ENCODE results near the gene KRTAP4-9. TPM values are rescaled to one million over a fixed set of nuclear protein-coding genes. Genes with fewer than 3 reads are reported as not detected.
"Not testable (repeated sequence)": the region's sequence is repeated elsewhere in the genome, so short reads cannot be mapped to it uniquely, and the experiment has no call there.

Gene KRTAP4-9
- total RNA-seq, 1 donor from 2014 or later = not detected

DNA sequence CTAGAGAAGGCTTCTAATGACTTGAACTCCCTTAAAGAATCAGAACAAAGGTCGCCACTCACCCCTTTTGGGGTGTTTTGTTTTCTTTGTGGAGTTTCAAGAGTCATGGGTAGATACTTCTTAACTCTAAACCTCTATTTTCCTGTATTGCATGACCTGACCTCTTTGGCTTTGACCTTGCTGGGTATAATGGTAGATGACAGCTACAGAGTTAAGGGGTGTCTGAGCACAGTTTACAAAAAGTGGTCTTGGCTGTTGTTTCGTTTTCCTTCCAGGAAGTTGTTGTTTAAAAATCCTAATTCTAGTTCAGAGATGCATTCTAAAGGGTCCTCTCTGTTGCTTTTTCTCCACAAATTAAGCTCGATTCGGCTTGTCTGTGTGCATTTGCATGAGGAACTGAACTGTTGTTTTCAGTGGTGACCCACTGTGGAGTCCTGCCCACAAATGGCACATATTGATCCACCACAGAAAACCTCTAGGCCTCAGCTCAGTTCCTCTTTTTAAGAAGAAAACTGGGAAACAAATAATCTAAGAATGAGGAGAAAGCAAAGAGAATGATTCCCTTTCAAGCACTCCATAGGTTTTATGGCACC, 16.3 kb upstream of the KRTAP4-9 start:
- H3K27ac ChIP-seq (ENCODE audit: low read depth, low read length); H3K9me3 ChIP-seq (ENCODE audit: control insufficient read depth in 3 of 3, low read length in 3 of 3); H3K36me3 ChIP-seq (ENCODE audit: control insufficient read depth in 3 of 3, insufficient read depth in 3 of 3, low read length in 3 of 3); H3K9ac ChIP-seq (ENCODE audit: low read depth in 1 of 3, low read length in 3 of 3); H3K4me1 ChIP-seq (ENCODE audit: control insufficient read depth in 3 of 3, insufficient read depth in 3 of 3, low read length in 3 of 3); H3K27me3 ChIP-seq (ENCODE audit: control insufficient read depth in 3 of 3, insufficient read depth in 3 of 3, low read length in 3 of 3); H3K4me3 ChIP-seq (ENCODE audit: low read length in 3 of 3): not testable (repeated sequence)

DNA sequence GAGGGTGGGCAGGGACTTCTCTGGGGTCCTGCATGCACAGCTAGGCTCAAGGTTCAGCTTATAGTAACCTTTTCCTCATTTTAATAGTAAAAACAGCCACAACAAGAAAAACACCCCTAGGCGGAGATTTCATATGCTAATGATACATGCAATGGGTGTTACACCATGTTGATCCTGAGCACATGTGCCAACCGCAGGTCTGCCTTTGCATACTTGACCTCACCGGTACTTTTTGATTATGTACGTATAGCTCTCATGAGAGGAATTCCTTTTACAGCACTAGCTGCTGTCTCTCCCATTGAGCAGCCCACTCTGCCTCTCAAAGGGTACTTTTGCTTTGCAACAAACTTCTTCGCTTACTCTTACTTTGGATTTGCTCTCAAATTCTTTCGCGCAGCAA, 9.1 kb upstream of the KRTAP4-9 start:
- H3K27ac ChIP-seq (ENCODE audit: low read depth, low read length) = no peak overlapping the region
- no peaks in the 10 kb centered on the region for H3K9me3 ChIP-seq (ENCODE audit: control insufficient read depth in 3 of 3, low read length in 3 of 3)
- no peak overlapping the region for H3K9ac ChIP-seq (ENCODE audit: low read depth in 1 of 3, low read length in 3 of 3)
- H3K36me3 ChIP-seq (ENCODE audit: control insufficient read depth in 3 of 3, insufficient read depth in 3 of 3, low read length in 3 of 3) = no peaks in the 10 kb centered on the region
- H3K4me3 ChIP-seq (ENCODE audit: low read length in 3 of 3) = no peak overlapping the region
- H3K4me1 ChIP-seq (ENCODE audit: control insufficient read depth in 3 of 3, insufficient read depth in 3 of 3, low read length in 3 of 3) = no peaks in the 10 kb centered on the region
- peaks cover 0 to 3% (median 0%) of the 10 kb centered on the region in 3 donors for H3K27me3 ChIP-seq (ENCODE audit: control insufficient read depth in 3 of 3, insufficient read depth in 3 of 3, low read length in 3 of 3)

DNA sequence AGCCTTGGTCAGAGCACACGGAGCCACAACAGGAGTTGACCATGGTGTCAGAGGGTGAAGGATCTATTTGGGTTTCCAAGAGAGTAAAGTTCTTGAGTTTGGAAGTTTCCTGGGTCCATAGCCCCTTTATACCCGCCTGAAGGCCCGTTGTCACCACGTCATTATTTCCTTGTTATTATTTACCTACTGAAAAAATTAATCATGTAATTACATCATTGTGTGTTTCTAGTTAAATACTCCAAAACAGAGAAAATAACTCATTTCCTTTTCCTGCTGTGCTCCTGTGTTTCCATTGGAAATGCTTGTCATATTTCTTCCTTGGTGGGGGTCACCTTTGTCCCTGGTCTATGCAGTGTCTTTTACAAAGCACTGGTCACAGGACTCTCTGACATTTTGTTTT, 7.1 kb upstream of the KRTAP4-9 start, which contains the start of gene KRTAP4-8:
Gene KRTAP4-8, minus strand, starts transcription at position 101 of the 400 bp plus-strand sequence. Its CDS starts 58 bp downstream, at position 43.
- no peaks in the 10 kb centered on the region for H3K9me3 ChIP-seq (ENCODE audit: control insufficient read depth in 3 of 3, low read length in 3 of 3)
- no peaks in the 10 kb centered on the region for H3K36me3 ChIP-seq (ENCODE audit: control insufficient read depth in 3 of 3, insufficient read depth in 3 of 3, low read length in 3 of 3)
- H3K9ac ChIP-seq (ENCODE audit: low read depth in 1 of 3, low read length in 3 of 3) = no peak within 1 kb of the TSS
- H3K27ac ChIP-seq (ENCODE audit: low read depth, low read length) = no peak within 1 kb of the TSS
- no peak within 1 kb of the TSS for H3K4me3 ChIP-seq (ENCODE audit: low read length in 3 of 3)
- H3K27me3 ChIP-seq (ENCODE audit: control insufficient read depth in 3 of 3, insufficient read depth in 3 of 3, low read length in 3 of 3) = peaks cover 0 to 3% (median 2%) of the 10 kb centered on the region in 3 donors
- H3K4me1 ChIP-seq (ENCODE audit: control insufficient read depth in 3 of 3, insufficient read depth in 3 of 3, low read length in 3 of 3) = no peaks in the 10 kb centered on the region

DNA sequence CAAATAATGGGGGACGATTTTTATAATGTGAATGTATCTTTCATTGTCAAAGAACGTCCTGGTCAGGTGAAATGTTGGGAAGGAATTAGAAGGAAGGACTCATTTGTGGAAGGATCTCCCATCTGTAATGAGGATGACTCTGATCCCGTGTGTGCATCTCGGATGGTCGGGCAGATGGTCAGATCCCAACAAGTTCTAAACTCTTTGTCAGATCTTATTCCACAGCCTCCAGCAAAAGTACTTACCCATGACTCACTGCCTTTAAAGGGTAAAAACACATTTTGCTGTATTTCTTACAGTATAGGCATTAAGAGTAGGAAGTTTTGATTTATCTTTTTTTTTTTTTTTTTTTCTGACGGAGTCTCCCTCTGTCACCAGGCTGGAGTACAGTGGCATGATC, 6.7 kb upstream of the KRTAP4-9 start:
- Histone ChIP-seq H3K4me1 (ENCODE audit: control insufficient read depth in 3 of 3, insufficient read depth in 3 of 3, low read length in 3 of 3) (no peaks in the 10 kb centered on the region), H3K4me3 (ENCODE audit: low read length in 3 of 3) (no peak overlapping the region), H3K27me3 (ENCODE audit: control insufficient read depth in 3 of 3, insufficient read depth in 3 of 3, low read length in 3 of 3) (peaks cover 0 to 3% (median 2%) of the 10 kb centered on the region in 3 donors)

DNA sequence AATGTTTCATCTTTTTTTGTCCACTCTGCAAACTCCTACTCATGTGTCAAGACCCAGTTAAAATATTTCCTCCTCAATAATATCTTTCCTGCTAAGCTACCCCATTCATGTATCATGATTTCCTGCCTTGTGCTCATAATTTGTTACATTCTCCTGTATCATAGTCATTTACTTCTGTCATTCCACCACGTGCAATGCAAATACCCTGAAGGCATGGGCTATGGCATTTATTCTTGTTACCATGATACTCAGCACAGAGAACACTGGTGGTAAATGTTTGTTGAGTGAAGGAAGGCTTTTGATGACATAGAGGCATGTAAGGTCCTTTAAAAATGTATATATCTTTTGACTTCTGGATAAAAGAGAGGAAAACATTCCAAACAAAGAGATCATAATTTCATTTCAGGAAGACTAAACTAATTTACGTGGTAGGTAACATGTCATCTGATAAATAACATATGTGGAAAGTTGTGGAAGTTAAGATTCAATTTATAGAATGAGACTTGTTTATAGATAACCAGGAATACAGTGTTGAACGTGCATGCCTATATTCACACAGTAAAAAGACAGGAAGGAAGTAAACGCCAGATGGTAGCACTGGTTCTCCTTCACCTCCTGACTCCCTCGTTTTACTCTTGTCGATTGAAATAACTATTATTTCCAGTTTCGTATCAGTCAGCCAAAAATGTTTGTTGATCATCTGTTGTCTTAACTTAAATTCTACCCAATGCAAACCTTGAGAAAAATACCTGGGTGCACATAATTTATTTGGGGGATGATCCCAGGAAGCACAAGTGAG, 5.3 kb upstream of the KRTAP4-9 start:
- H3K4me1 ChIP-seq (ENCODE audit: control insufficient read depth in 3 of 3, insufficient read depth in 3 of 3, low read length in 3 of 3); H3K27me3 ChIP-seq (ENCODE audit: control insufficient read depth in 3 of 3, insufficient read depth in 3 of 3, low read length in 3 of 3); H3K4me3 ChIP-seq (ENCODE audit: low read length in 3 of 3); H3K9me3 ChIP-seq (ENCODE audit: control insufficient read depth in 3 of 3, low read length in 3 of 3); H3K9ac ChIP-seq (ENCODE audit: low read depth in 1 of 3, low read length in 3 of 3); H3K27ac ChIP-seq (ENCODE audit: low read depth, low read length); H3K36me3 ChIP-seq (ENCODE audit: control insufficient read depth in 3 of 3, insufficient read depth in 3 of 3, low read length in 3 of 3): not testable (repeated sequence)

More for the DNA sequence above, 6.7 kb upstream of the KRTAP4-9 start:
- Histone ChIP-seq H3K9ac (ENCODE audit: low read depth in 1 of 3, low read length in 3 of 3) (no peak overlapping the region), H3K27ac (ENCODE audit: low read depth, low read length) (no peak overlapping the region), H3K36me3 (ENCODE audit: control insufficient read depth in 3 of 3, insufficient read depth in 3 of 3, low read length in 3 of 3) (no peaks in the 10 kb centered on the region), H3K9me3 (ENCODE audit: control insufficient read depth in 3 of 3, low read length in 3 of 3) (no peaks in the 10 kb centered on the region)

DNA sequence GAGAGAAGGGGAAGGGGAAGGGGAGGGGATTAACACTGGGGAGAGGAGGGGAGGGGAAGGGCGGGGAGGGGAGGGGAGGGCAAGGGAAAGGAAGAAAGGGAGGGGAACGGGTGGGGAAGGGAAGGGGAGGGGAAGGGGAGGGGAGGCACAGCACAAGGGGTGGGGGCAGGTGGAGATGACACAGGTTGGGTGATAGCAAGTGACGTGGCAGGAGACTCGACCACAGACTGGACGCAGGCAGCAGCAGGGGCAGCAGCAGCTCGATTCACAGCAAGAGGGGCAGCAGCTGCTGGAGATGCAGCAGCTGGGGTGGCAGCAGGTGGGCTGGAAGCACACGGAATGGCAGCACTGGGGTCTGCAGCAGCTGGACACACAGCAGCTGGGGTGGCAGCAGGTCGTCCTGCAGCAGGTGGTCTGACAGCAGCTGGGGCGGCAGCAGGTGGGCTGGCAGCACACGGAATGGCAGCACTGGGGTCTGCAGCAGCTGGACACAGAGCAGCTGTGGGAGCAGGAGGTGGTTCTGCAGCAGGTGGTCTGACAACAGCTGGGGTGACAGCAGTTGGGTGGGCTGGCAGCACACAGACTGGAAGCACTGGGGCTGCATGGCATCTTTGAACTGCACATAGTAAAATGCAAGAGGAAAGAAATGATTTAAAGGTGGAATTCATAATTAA, 3.5 kb upstream of the KRTAP4-9 start, which contains the start of gene KRTAP4-16:
Gene KRTAP4-16, minus strand, starts transcription at position 624 of the 674 bp plus-strand sequence. Its CDS starts 0 bp downstream, at position 624.
- Histone ChIP-seq H3K27me3 (ENCODE audit: control insufficient read depth in 3 of 3, insufficient read depth in 3 of 3, low read length in 3 of 3) (peaks cover 0 to 5% (median 2%) of the 10 kb centered on the region in 3 donors), H3K4me1 (ENCODE audit: control insufficient read depth in 3 of 3, insufficient read depth in 3 of 3, low read length in 3 of 3) (no peaks in the 10 kb centered on the region), H3K27ac (ENCODE audit: low read depth, low read length) (no peak within 1 kb of the TSS), H3K9me3 (ENCODE audit: control insufficient read depth in 3 of 3, low read length in 3 of 3) (no peaks in the 10 kb centered on the region), H3K4me3 (ENCODE audit: low read length in 3 of 3) (no peak within 1 kb of the TSS), H3K36me3 (ENCODE audit: control insufficient read depth in 3 of 3, insufficient read depth in 3 of 3, low read length in 3 of 3) (no peaks in the 10 kb centered on the region), H3K9ac (ENCODE audit: low read depth in 1 of 3, low read length in 3 of 3) (no peak within 1 kb of the TSS)

DNA sequence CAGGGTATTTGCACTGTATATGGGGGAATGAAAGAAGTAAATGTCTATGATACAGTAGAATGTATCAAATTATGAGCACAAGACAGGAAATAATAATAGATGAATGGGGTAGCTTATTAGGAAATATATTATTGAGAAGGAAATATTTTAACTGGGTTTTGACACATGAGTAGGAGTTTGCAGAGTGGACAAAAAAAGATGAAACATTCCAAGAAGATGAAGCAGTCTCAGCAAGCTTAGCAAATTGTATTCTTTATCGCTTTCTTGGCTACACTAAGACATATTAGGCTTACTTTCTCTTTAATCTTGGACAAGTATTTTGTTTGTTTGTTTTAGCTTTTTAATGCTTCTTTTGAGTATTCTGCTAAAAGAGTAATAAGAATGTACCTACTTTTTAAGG, 1.3 kb upstream of the KRTAP4-9 start:
- Histone ChIP-seq H3K27me3 (ENCODE audit: control insufficient read depth in 3 of 3, insufficient read depth in 3 of 3, low read length in 3 of 3) (peaks cover 0 to 4% (median 2%) of the 10 kb centered on the region in 3 donors), H3K27ac (ENCODE audit: low read depth, low read length) (no peak overlapping the region), H3K9ac (ENCODE audit: low read depth in 1 of 3, low read length in 3 of 3) (no peak overlapping the region), H3K4me3 (ENCODE audit: low read length in 3 of 3) (no peak overlapping the region), H3K4me1 (ENCODE audit: control insufficient read depth in 3 of 3, insufficient read depth in 3 of 3, low read length in 3 of 3) (no peaks in the 10 kb centered on the region), H3K9me3 (ENCODE audit: control insufficient read depth in 3 of 3, low read length in 3 of 3) (no peaks in the 10 kb centered on the region), H3K36me3 (ENCODE audit: control insufficient read depth in 3 of 3, insufficient read depth in 3 of 3, low read length in 3 of 3) (no peaks in the 10 kb centered on the region)

DNA sequence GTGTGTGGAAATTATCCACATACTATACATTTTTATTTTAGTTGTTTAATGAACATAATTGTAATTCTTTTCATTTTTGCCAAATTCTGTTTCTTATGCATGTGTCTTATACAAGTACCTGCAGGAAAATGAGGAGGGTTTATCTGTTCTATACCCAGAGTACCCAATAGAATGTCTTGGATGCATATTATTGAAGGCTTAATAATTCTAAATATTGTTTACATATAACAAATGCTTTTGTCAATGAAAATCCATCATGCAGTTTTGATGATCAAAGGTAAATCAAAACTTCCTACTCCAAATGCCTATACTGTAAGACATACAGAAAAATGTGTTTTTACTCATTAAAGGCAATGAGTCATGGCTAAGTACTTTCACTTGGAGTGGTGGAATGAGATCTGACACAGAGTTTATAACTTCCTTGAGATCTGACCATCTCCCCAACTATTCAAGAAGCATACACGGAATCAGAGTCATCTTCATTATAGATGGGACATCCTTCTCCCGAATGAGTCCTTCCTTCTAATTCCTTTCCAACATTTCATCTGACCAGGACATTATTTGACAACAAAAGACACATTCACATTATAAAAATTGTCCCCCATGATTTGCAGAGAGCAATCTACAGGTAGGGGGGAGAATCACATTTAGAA, 677 bp upstream of the KRTAP4-9 start:
- not testable (repeated sequence) for H3K9me3 ChIP-seq (ENCODE audit: control insufficient read depth in 3 of 3, low read length in 3 of 3); H3K4me1 ChIP-seq (ENCODE audit: control insufficient read depth in 3 of 3, insufficient read depth in 3 of 3, low read length in 3 of 3); H3K4me3 ChIP-seq (ENCODE audit: low read length in 3 of 3); H3K27me3 ChIP-seq (ENCODE audit: control insufficient read depth in 3 of 3, insufficient read depth in 3 of 3, low read length in 3 of 3); H3K9ac ChIP-seq (ENCODE audit: low read depth in 1 of 3, low read length in 3 of 3); H3K27ac ChIP-seq (ENCODE audit: low read depth, low read length); H3K36me3 ChIP-seq (ENCODE audit: control insufficient read depth in 3 of 3, insufficient read depth in 3 of 3, low read length in 3 of 3)

DNA sequence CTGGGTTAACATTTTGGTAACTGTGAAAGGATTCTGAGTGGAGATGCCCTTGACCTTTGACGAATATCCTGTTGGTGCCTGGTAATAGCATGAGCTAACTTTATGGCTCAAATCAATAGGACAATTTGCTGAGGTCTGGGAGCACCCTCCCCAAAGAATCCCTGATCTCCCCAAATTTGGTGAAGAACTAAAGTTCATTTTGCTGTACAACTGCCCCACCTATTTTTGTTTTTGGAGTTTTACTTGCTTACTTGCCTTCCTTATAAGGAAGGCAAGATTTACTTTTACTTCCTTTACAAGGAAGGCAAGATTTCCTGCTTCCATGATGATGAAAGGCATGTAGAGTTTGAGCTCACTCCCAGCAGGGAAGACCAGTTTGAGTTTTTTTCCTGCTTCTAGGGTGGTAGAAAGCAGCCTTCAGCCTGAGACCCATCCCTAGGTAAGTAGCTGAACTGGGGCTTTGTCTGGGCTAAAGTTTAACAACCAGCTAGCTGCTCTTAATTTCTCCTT, 2.8 kb downstream of the KRTAP4-9 start:
- Histone ChIP-seq H3K9ac (ENCODE audit: low read depth in 1 of 3, low read length in 3 of 3) (no peak overlapping the region), H3K4me1 (ENCODE audit: control insufficient read depth in 3 of 3, insufficient read depth in 3 of 3, low read length in 3 of 3) (no peaks in the 10 kb centered on the region), H3K27me3 (ENCODE audit: control insufficient read depth in 3 of 3, insufficient read depth in 3 of 3, low read length in 3 of 3) (peaks cover 0 to 2% (median 0%) of the 10 kb centered on the region in 3 donors), H3K9me3 (ENCODE audit: control insufficient read depth in 3 of 3, low read length in 3 of 3) (no peaks in the 10 kb centered on the region), H3K36me3 (ENCODE audit: control insufficient read depth in 3 of 3, insufficient read depth in 3 of 3, low read length in 3 of 3) (no peaks in the 10 kb centered on the region), H3K4me3 (ENCODE audit: low read length in 3 of 3) (no peak overlapping the region), H3K27ac (ENCODE audit: low read depth, low read length) (no peak overlapping the region)

Measured in skeletal muscle tissue (tissue), 4 donors.